Activated B cell treated with CpG ODN at 0.5 μM for 24 hours (primary cell): Measurements from ENCODE around the gene ANO3. TPM values are rescaled to one million over a fixed set of nuclear protein-coding genes. Genes with fewer than 3 reads are reported as not detected.

Experiments
- ATAC-seq: fragments of 200-7000 bp; cut with Tn5 transposase; one replicate; pipeline ENCODE4 v1.10.0; 2021; ENCODE audit warnings: low read depth, mild to moderate bottlenecking, moderate library complexity
- CTCF ChIA-PET: fragments of 350-600 bp; sonication (Branson Sonifier 250); formaldehyde crosslinking; loops from one replicate; lab custom pipeline; 2021; ENCODE audit warnings: antibody characterized with exemption; lab: Charles Lee
- POLR2A ChIA-PET: fragments of 350-600 bp; sonication (Branson Sonifier 250); formaldehyde crosslinking; loops from one replicate; lab custom pipeline; 2021; ENCODE audit warnings: antibody characterized with exemption; lab: Charles Lee
- DNase-seq: peaks from one replicate; pipeline ENCODE4 v3.0.0; 2022
- H3K27ac Mint-ChIP-seq: one replicate; pipeline ENCODE4 v1.8.0; 2020; ENCODE audit warnings: mixed read lengths
- H3K27me3 Mint-ChIP-seq: one replicate; pipeline ENCODE4 v1.8.0; 2021; ENCODE audit warnings: mixed read lengths
- H3K36me3 Mint-ChIP-seq: one replicate; pipeline ENCODE4 v1.8.0; 2021; ENCODE audit warnings: low read depth, mixed read lengths
- H3K4me1 Mint-ChIP-seq: one replicate; pipeline ENCODE4 v1.8.0; 2021; ENCODE audit warnings: mixed read lengths
- H3K4me3 Mint-ChIP-seq: one replicate; pipeline ENCODE4 v1.8.0; 2020; ENCODE audit warnings: mild to moderate bottlenecking, mixed read lengths
- H3K9me3 Mint-ChIP-seq: one replicate; pipeline ENCODE4 v1.8.0; 2020; ENCODE audit warnings: mixed read lengths
- intact Hi-C: fragments of 100-400 bp; cut with micrococcal nuclease; formaldehyde crosslinking; loops from one replicate; pipeline ENCODE4 v1.15.1; 2024
- total RNA-seq: library from RNA; stranded (reverse); gene quantifications from 2 replicates; pipeline ENCODE4 v1.2.3, GENCODE V29; 2022
- TF ChIP-seq, protein P1 (sequence below): fragments of 200-600 bp; IDR thresholded peaks from one replicate; pipeline ENCODE4 v1.8.0; 2022; ENCODE audit warnings: antibody characterized with exemption, mild to moderate bottlenecking

The ANO3 gene
- total RNA-seq, 1 donor from 2014 or later: not detected

DNA sequence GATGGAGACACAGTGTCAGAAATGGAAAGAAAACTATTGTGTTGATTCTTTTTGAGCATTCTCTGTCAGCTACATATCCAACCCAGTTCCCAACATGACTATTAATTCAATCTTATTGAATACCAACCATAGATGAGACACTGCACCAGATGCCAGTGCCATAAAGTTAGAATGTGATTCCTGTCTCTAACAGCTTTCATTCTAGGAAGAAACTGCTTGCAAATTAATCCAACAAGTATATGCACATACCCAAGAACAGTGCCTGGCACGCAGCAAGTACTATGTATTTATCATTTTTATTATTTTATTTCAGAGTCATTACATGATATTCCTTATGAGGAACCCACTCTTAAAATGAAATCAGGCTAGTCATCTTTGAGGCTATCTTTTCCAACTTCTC lies 355.4 kb downstream of the ANO3 start:
- intact Hi-C loops: no loop called here
- TF ChIP-seq, protein P1, sequence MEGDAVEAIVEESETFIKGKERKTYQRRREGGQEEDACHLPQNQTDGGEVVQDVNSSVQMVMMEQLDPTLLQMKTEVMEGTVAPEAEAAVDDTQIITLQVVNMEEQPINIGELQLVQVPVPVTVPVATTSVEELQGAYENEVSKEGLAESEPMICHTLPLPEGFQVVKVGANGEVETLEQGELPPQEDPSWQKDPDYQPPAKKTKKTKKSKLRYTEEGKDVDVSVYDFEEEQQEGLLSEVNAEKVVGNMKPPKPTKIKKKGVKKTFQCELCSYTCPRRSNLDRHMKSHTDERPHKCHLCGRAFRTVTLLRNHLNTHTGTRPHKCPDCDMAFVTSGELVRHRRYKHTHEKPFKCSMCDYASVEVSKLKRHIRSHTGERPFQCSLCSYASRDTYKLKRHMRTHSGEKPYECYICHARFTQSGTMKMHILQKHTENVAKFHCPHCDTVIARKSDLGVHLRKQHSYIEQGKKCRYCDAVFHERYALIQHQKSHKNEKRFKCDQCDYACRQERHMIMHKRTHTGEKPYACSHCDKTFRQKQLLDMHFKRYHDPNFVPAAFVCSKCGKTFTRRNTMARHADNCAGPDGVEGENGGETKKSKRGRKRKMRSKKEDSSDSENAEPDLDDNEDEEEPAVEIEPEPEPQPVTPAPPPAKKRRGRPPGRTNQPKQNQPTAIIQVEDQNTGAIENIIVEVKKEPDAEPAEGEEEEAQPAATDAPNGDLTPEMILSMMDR: no peak
- ChIA-PET CTCF (no interaction called here), POLR2A (no interaction called here)
- Mint-ChIP-seq H3K27ac (no peak overlapping the region), H3K36me3 (no peaks in the 10 kb centered on the region), H3K27me3 (no peaks in the 10 kb centered on the region), H3K9me3 (no peaks in the 10 kb centered on the region), H3K4me1 (no peaks in the 10 kb centered on the region), H3K4me3 (no peak overlapping the region)
- DNase-seq (no peak), ATAC-seq (no peak)

DNA sequence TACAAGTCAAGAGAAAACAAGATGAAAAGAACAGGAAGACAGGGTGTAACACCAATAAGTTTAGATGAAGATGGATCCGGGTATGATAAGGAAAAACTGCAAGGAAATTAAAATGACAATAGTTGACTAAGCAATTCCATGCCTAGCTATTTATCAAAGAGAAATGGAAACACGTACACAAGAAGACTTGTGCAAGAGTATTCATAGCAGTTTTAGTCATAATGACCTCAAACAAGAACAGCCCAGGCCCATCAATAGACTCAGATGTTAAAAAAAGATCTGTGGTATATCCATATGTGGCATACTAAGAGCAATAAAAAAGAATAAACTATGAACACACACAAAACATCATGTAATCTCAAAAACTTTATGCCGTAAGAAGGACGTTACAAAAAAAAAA lies 356.8 kb downstream of the ANO3 start:
- intact Hi-C loops: no loop called here
- H3K27ac Mint-ChIP-seq: no peak overlapping the region
- no peaks in the 10 kb centered on the region for H3K4me1 Mint-ChIP-seq
- H3K9me3 Mint-ChIP-seq: no peaks in the 10 kb centered on the region
- no peak for DNase-seq
- H3K4me3 Mint-ChIP-seq: no peak overlapping the region
- ChIA-PET POLR2A (no interaction called here), CTCF (no interaction called here)
- no peaks in the 10 kb centered on the region for H3K36me3 Mint-ChIP-seq
- H3K27me3 Mint-ChIP-seq: no peaks in the 10 kb centered on the region
- TF ChIP-seq, protein P1: no peak
- ATAC-seq: no peak

DNA sequence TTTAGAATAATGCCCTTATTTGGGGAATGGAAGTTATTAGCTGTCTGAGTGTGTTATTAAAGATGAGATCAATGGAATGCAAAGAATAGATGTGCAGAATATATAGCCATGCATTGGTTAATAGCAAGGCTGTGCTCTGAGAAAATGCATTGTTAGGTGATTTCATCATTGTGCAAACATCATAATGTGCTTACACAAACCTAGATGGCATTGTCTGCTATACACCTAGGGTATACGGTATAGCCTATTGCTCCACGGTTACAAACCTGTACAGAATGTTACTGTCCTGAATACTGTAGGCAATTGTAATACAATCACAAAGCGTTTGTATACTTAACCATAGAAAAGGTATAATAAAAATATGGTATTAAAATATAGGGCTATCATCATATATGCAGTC lies 364.4 kb downstream of the ANO3 start:
- no peak overlapping the region for H3K27ac Mint-ChIP-seq
- H3K4me1 Mint-ChIP-seq: no peaks in the 10 kb centered on the region
- no peaks in the 10 kb centered on the region for H3K36me3 Mint-ChIP-seq
- TF ChIP-seq, protein P1: no peak
- intact Hi-C loops: no loop called here
- POLR2A ChIA-PET: no interaction called here
- CTCF ChIA-PET: no interaction called here
- no peaks in the 10 kb centered on the region for H3K27me3 Mint-ChIP-seq
- H3K4me3 Mint-ChIP-seq: no peak overlapping the region
- ATAC-seq (no peak), DNase-seq (no peak)
- H3K9me3 Mint-ChIP-seq: no peaks in the 10 kb centered on the region

GRCh38 chr11:26698224-26698623 lies 366.3 kb downstream of the ANO3 start:
- no peak overlapping the region for H3K27ac Mint-ChIP-seq

GRCh38 chr11:26700574-26701235 lies 368.8 kb downstream of the ANO3 start:
- ATAC-seq (no peak), DNase-seq (no peak)
- TF ChIP-seq, protein P1: no peak
- CTCF ChIA-PET: no interaction called here
- Mint-ChIP-seq H3K4me1 (no peaks in the 10 kb centered on the region), H3K4me3 (no peak overlapping the region), H3K27me3 (no peaks in the 10 kb centered on the region), H3K9me3 (no peaks in the 10 kb centered on the region), H3K27ac (no peak overlapping the region), H3K36me3 (no peaks in the 10 kb centered on the region)
- POLR2A ChIA-PET: no interaction called here
- intact Hi-C loops: no loop called here

More at GRCh38 chr11:26698224-26698623, 366.3 kb downstream of the ANO3 start:
- Mint-ChIP-seq H3K4me1 (no peaks in the 10 kb centered on the region), H3K36me3 (no peaks in the 10 kb centered on the region), H3K9me3 (no peaks in the 10 kb centered on the region), H3K27me3 (no peaks in the 10 kb centered on the region), H3K4me3 (no peak overlapping the region)
- TF ChIP-seq, protein P1: no peak
- ATAC-seq (no peak), DNase-seq (no peak)
- ChIA-PET CTCF (no interaction called here), POLR2A (no interaction called here)
- intact Hi-C loops: no loop called here
